Measurements from ENCODE around the gene PRR23B.
"Not testable (repeated sequence)": the region's sequence is repeated elsewhere in the genome, so short reads cannot be mapped to it uniquely, and the experiment has no call there.

Gene PRR23B

GRCh38 chr3:139020868-139021234 is at the start of gene PRR23B:
TSS of gene PRR23B (minus strand) at chr3:139020926. CDS start at chr3:139020661, 265 bp downstream.
- no peak for DNase-seq (ENCODE audit: low read depth in 2 of 2)

GRCh38 chr3:139062918-139063317 is 42.2 kb upstream of the PRR23B start:
- no peak for DNase-seq (ENCODE audit: low read depth in 2 of 2)

- DNase-seq (ENCODE audit: low read depth in 2 of 2), result no peak
Measured at GRCh38 chr3:139052802-139053600, 32.3 kb upstream of the PRR23B start.

- no peak for DNase-seq (ENCODE audit: low read depth in 2 of 2)
Measured at GRCh38 chr3:139044366-139045210, 23.9 kb upstream of the PRR23B start, which contains the start of gene PRR23C. TSS of gene PRR23C (minus strand) at chr3:139044892. CDS start at chr3:139044620, 272 bp downstream.

- no peak for DNase-seq (ENCODE audit: low read depth in 2 of 2)
Measured at GRCh38 chr3:139043554-139044365, 23.0 kb upstream of the PRR23B start.

GRCh38 chr3:139037478-139037877 is 16.8 kb upstream of the PRR23B start:
- DNase-seq (ENCODE audit: low read depth in 2 of 2), result no peak

GRCh38 chr3:139032326-139033002 is 11.7 kb upstream of the PRR23B start:
- DNase-seq (ENCODE audit: low read depth in 2 of 2), result no peak

GRCh38 chr3:139030576-139030975 is 9.8 kb upstream of the PRR23B start:
- DNase-seq (ENCODE audit: low read depth in 2 of 2), result not testable (repeated sequence)

GRCh38 chr3:139024968-139025367 is 4.2 kb upstream of the PRR23B start:
- DNase-seq (ENCODE audit: low read depth in 2 of 2), result no peak

- DNase-seq (ENCODE audit: low read depth in 2 of 2), result no peak
Measured at GRCh38 chr3:139020036-139020867, 474 bp downstream of the PRR23B start.

- DNase-seq (ENCODE audit: low read depth in 2 of 2), result no peak
Measured at GRCh38 chr3:139016430-139017048, 4.2 kb downstream of the PRR23B start.

GRCh38 chr3:139006051-139006716 is 14.5 kb downstream of the PRR23B start, which contains the start of gene PRR23A:
TSS of gene PRR23A (minus strand) at chr3:139006268. CDS start at chr3:139006268, 0 bp downstream.
- no peak for DNase-seq (ENCODE audit: low read depth in 2 of 2)

GRCh38 chr3:139005356-139005993 is 15.3 kb downstream of the PRR23B start:
- no peak for DNase-seq (ENCODE audit: low read depth in 2 of 2)

GRCh38 chr3:138995706-138996105 is 25.0 kb downstream of the PRR23B start:
- no peak for DNase-seq (ENCODE audit: low read depth in 2 of 2)

GRCh38 chr3:138987181-138987580 is 33.5 kb downstream of the PRR23B start:
- no peak for DNase-seq (ENCODE audit: low read depth in 2 of 2)

GRCh38 chr3:138985932-138986331 is 34.8 kb downstream of the PRR23B start:
- DNase-seq (ENCODE audit: low read depth in 2 of 2), result no peak

GRCh38 chr3:138984816-138985215 is 35.9 kb downstream of the PRR23B start:
- no peak for DNase-seq (ENCODE audit: low read depth in 2 of 2)

GRCh38 chr3:138976047-138976446 is 44.7 kb downstream of the PRR23B start:
- DNase-seq (ENCODE audit: low read depth in 2 of 2), result no peak

- no peak for DNase-seq (ENCODE audit: low read depth in 2 of 2)
Measured at GRCh38 chr3:138975351-138975750, 45.4 kb downstream of the PRR23B start.

Data from fibroblast of skin of left biceps (primary cell).